ENCODE data around the gene MAP1LC3B.

DNA sequence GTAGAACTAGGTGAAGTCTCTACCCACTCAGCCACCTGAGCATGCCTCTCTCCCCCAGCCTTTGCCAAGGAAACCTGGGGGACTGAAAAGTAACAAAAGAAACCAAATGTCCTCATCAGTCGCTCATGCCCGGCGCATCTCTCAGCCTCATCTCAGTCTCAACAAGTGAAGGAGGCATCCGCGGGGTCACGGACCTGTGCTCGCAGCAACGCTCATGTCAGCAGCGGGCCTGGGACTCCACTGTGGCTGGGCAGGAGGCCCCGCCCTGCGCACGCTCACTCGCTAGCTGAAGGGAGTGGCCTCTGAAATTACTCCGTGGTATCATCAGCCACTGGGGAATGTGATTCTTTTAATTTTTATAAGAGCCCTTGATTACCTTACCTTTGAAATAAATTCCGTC lies 31.3 kb downstream of the MAP1LC3B start:
- TF ChIP-seq EZH2phosphoT487 (IDR thresholded peaks at IDR 0.05) (no peak), EZH2 (IDR thresholded peaks at IDR 0.05) (no peak)
